OCI-LY3 (cell line): Measurements from ENCODE around the gene F9.

ENCODE experiments used
- CTCF ChIP-seq: fragments of 200-600, 300-600 bp; sonication (generic); IDR thresholded peaks from 2 replicates; pipeline ENCODE4 v1.5.1; 2014; ENCODE audit warnings: antibody characterized with exemption, low read length, low read depth
- EZH2phosphoT487 ChIP-seq: fragments of 200-600 bp; shearing (Covaris generic); IDR thresholded peaks from 2 replicates; pipeline ENCODE4 v1.6.1; 2018; ENCODE audit warnings: antibody characterized with exemption, mixed run types, low read depth

- TF ChIP-seq CTCF (no peak), EZH2phosphoT487 (no peak)
These were observed 2.9 kb downstream of the F9 start for GRCh38 chrX:139533444-139533843.
